GM19351 (cell line): ENCODE measurements around the gene L3MBTL2.
"Not testable (repeated sequence)": the region's sequence is repeated elsewhere in the genome, so short reads cannot be mapped to it uniquely, and the experiment has no call there.

Experiments used
- ATAC-seq: cut with Tn5 transposase; IDR thresholded peaks from one replicate; pipeline ENCODE4 v1.9.1; 2021; ENCODE audit warnings: mild to moderate bottlenecking, moderate library complexity; ENCODE audit not compliant: unreplicated experiment

Gene L3MBTL2

GRCh38 chr22:41204992-41205900, at the start of gene L3MBTL2:
L3MBTL2 (plus strand) TSS chr22:41205312; CDS start chr22:41205363, 51 bp downstream.
- peak; percentile 98 for ATAC-seq

- ATAC-seq = no peak
These were observed 48.0 kb upstream of the L3MBTL2 start for GRCh38 chr22:41157083-41157482.

- ATAC-seq = no peak
These were observed 36.0 kb upstream of the L3MBTL2 start for GRCh38 chr22:41169157-41169556.

- ATAC-seq = no peak
These were observed 33.1 kb upstream of the L3MBTL2 start for GRCh38 chr22:41171996-41172395.

GRCh38 chr22:41175546-41175945, 29.6 kb upstream of the L3MBTL2 start:
- no peak for ATAC-seq

GRCh38 chr22:41177040-41177621, 28.0 kb upstream of the L3MBTL2 start:
- ATAC-seq = no peak

- ATAC-seq = no peak
These were observed 27.3 kb upstream of the L3MBTL2 start for GRCh38 chr22:41177622-41178424.

- no peak for ATAC-seq
These were observed 26.6 kb upstream of the L3MBTL2 start for GRCh38 chr22:41178425-41178975.

- not testable (repeated sequence) for ATAC-seq
These were observed 24.8 kb upstream of the L3MBTL2 start for GRCh38 chr22:41180362-41180761.

- ATAC-seq = no peak
These were observed 24.2 kb upstream of the L3MBTL2 start for GRCh38 chr22:41180926-41181325.

GRCh38 chr22:41181349-41182241, 23.5 kb upstream of the L3MBTL2 start:
- ATAC-seq = no peak

- ATAC-seq = no peak
These were observed 20.4 kb upstream of the L3MBTL2 start for GRCh38 chr22:41184679-41185078.

- no peak for ATAC-seq
These were observed 13.6 kb upstream of the L3MBTL2 start for GRCh38 chr22:41191467-41191866.

- no peak for ATAC-seq
These were observed 11.3 kb upstream of the L3MBTL2 start for GRCh38 chr22:41193829-41194228.

- ATAC-seq = no peak
These were observed 7.8 kb upstream of the L3MBTL2 start for GRCh38 chr22:41197038-41197972.

- no peak for ATAC-seq
These were observed 7.0 kb upstream of the L3MBTL2 start for GRCh38 chr22:41198027-41198580.

- no peak for ATAC-seq
These were observed 4.0 kb upstream of the L3MBTL2 start for GRCh38 chr22:41201141-41201540.

- no peak for ATAC-seq
These were observed 2.0 kb upstream of the L3MBTL2 start for GRCh38 chr22:41203118-41203517.

- ATAC-seq = no peak
These were observed 1.0 kb upstream of the L3MBTL2 start for GRCh38 chr22:41204066-41204465.
